Measurements from ENCODE around the gene ZNF225. TPM values are rescaled to one million over a fixed set of nuclear protein-coding genes. Genes with fewer than 3 reads are reported as not detected.

ZNF225 gene
- total RNA-seq, 1 experiment from 2014 or later, result 3.5 TPM

GRCh38 chr19:44156475-44156874 lies 43.3 kb downstream of the ZNF225 start:
- H3K9me3 ChIP-seq (ENCODE audit: control insufficient read depth, insufficient read depth, low read depth, low read length), result peaks cover 40% of the 10 kb centered on the region
- no peak overlapping the region for H3K4me3 ChIP-seq (ENCODE audit: low read depth in 2 of 2, low read length in 2 of 2)
- intact Hi-C loops (cut with micrococcal nuclease; ENCODE audit: unreplicated experiment) (no loop called here), in situ Hi-C loops (cut with HindIII; ENCODE audit: low pct_unique_long_range_greater_than_20kb, low sequenced_read_pairs) (no loop called here)
- ATAC-seq (no peak), DNase-seq (ENCODE audit: low read depth, low spot score) (no peak)
- no peaks in the 10 kb centered on the region for H3K27me3 ChIP-seq (ENCODE audit: control insufficient read depth, insufficient read depth, low read length)
- ChIA-PET POLR2A (no interaction called here), CTCF (no interaction called here)
- peaks cover 4% of the 10 kb centered on the region; the same call in 1 of the 2 replicates for H3K36me3 ChIP-seq (ENCODE audit: control insufficient read depth, insufficient read depth, low read length)
- no peak for TF ChIP-seq POLR2AphosphoS5 (IDR thresholded peaks at IDR 0.05; ENCODE audit: low read depth, low read length)
- no peak for TF ChIP-seq SIN3A (IDR thresholded peaks at IDR 0.05; ENCODE audit: borderline replicate concordance, insufficient read depth, low read depth, low read length)
- TF ChIP-seq TCF7L2 (IDR thresholded peaks at IDR 0.05; ENCODE audit: low read depth, low read length), result no peak
- no peak for TF ChIP-seq CTCF (IDR thresholded peaks at IDR 0.05)
- no peak for TF ChIP-seq REST (IDR thresholded peaks at IDR 0.05; ENCODE audit: insufficient read depth in 1 of 2, low read depth in 2 of 2, low read length in 1 of 2)
- TSS peak; percentile 52 for BruUV-seq (replicated peaks)
- H3K4me1 ChIP-seq (ENCODE audit: control insufficient read depth, insufficient read depth, low read length), result no peaks in the 10 kb centered on the region
- no peak overlapping the region for H3K27ac ChIP-seq (ENCODE audit: low read length)

- peaks cover 2% of the 10 kb centered on the region for H3K36me3 ChIP-seq (ENCODE audit: control insufficient read depth, insufficient read depth, low read length)
- H3K27ac ChIP-seq (ENCODE audit: low read length), result no peak overlapping the region
- DNase-seq (ENCODE audit: low read depth, low spot score), result no peak
- intact Hi-C loops (cut with micrococcal nuclease; ENCODE audit: unreplicated experiment), result no loop called here
- BruUV-seq (replicated peaks), result no TSS peak
- in situ Hi-C loops (cut with HindIII; ENCODE audit: low pct_unique_long_range_greater_than_20kb, low sequenced_read_pairs), result no loop called here
- ChIA-PET CTCF (no interaction called here), POLR2A (no interaction called here)
- TF ChIP-seq TCF7L2 (IDR thresholded peaks at IDR 0.05; ENCODE audit: low read depth, low read length) (no peak), SIN3A (IDR thresholded peaks at IDR 0.05; ENCODE audit: borderline replicate concordance, insufficient read depth, low read depth, low read length) (no peak), CTCF (IDR thresholded peaks at IDR 0.05) (no peak), POLR2AphosphoS5 (IDR thresholded peaks at IDR 0.05; ENCODE audit: low read depth, low read length) (no peak), REST (IDR thresholded peaks at IDR 0.05; ENCODE audit: insufficient read depth in 1 of 2, low read depth in 2 of 2, low read length in 1 of 2) (no peak)
- peaks cover 21% of the 10 kb centered on the region; the same call in 1 of the 2 replicates for H3K9me3 ChIP-seq (ENCODE audit: control insufficient read depth, insufficient read depth, low read depth, low read length)
- H3K4me3 ChIP-seq (ENCODE audit: low read depth in 2 of 2, low read length in 2 of 2), result no peak overlapping the region; a peak in 1 of 4 replicates
- no peaks in the 10 kb centered on the region for H3K4me1 ChIP-seq (ENCODE audit: control insufficient read depth, insufficient read depth, low read length)
- H3K27me3 ChIP-seq (ENCODE audit: control insufficient read depth, insufficient read depth, low read length), result no peaks in the 10 kb centered on the region
- no peak for ATAC-seq
Measured at GRCh38 chr19:44163789-44164188, 50.6 kb downstream of the ZNF225 start.

All from Panc1 (cell line).